Activated naive CD4-positive, alpha-beta T cell treated with anti-CD3 and anti-CD28 coated beads, Interleukin-2, amount 10 ng/mL, durations not matched to agents 7 days and 5 days (primary cell): ENCODE data around the gene DRC1.
A peak's percentile ranks its signal among the peaks of the same experiment; 100 is the strongest.

Experiments
- CTCF ChIA-PET: fragments of 350-600 bp; sonication (Branson Sonifier 250); formaldehyde crosslinking; loops from one replicate; lab custom pipeline; 2021; ENCODE audit warnings: antibody characterized with exemption; lab: Charles Lee
- DNase-seq: peaks from one replicate; pipeline ENCODE4 v3.0.0-alpha.2; 2020
- H3K27ac Mint-ChIP-seq: one replicate; pipeline ENCODE4 v1.8.0; 2021; ENCODE audit warnings: mild to moderate bottlenecking, moderate library complexity, mixed read lengths
- H3K27me3 Mint-ChIP-seq: one replicate; pipeline ENCODE4 v1.8.0; 2021; ENCODE audit warnings: mild to moderate bottlenecking, mixed read lengths
- H3K36me3 Mint-ChIP-seq: one replicate; pipeline ENCODE4 v1.8.0; 2021; ENCODE audit warnings: mixed read lengths
- H3K4me1 Mint-ChIP-seq: one replicate; pipeline ENCODE4 v1.8.0; 2021; ENCODE audit warnings: mixed read lengths
- H3K4me3 Mint-ChIP-seq: one replicate; pipeline ENCODE4 v1.8.0; 2021; ENCODE audit warnings: mild to moderate bottlenecking, moderate library complexity, mixed read lengths
- H3K9me3 Mint-ChIP-seq: one replicate; pipeline ENCODE4 v1.8.0; 2021; ENCODE audit warnings: mixed read lengths

Gene DRC1

DNA sequence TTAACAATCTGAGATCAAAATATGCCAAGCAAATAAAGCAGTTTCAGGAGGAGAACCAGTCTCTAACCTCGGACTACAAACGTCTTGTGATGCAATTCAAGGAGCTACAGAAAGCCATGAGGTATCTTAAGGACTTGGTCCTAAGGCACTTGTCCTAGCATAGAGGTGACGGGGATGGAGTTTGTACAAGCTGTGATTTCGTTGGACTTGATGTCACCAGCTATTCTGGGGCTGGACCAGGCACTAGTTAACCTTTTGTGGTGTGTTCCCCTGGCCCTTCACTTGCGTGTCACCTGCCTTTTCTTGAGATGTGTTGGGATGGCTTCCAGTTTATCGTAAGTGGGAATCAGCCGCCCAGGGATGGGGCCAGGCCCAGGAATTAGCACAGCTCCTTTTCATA, 42.5 kb downstream of the DRC1 start:
- no peak overlapping the region for H3K4me3 Mint-ChIP-seq
- H3K9me3 Mint-ChIP-seq = no peaks in the 10 kb centered on the region
- no peaks in the 10 kb centered on the region for H3K36me3 Mint-ChIP-seq
- H3K27me3 Mint-ChIP-seq = peaks cover 9% of the 10 kb centered on the region
- no peak for DNase-seq
- no peak overlapping the region for H3K27ac Mint-ChIP-seq
- CTCF ChIA-PET = no interaction called here
- H3K4me1 Mint-ChIP-seq = no peaks in the 10 kb centered on the region

DNA sequence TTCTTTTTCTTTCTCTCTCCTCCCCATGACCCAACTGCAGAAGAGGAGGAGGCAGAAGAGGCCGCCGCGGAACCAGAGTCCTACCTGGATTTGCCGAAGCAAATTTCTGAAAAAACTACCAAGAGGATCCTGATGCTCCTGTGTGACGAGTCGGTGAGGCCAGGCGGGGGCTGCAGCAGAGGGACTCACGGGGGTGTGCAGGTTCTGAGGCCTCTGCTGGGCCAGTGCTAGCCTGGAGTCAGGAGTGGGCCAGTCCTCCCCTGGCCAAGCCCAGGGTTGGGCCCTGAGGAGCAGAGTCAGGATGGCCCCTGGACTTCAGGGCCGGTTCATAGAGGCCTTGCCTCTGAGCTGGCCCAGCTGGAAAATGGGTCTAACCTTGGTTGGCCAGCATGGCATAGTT, 46.9 kb downstream of the DRC1 start:
- Mint-ChIP-seq H3K4me1 (no peaks in the 10 kb centered on the region), H3K27ac (no peak overlapping the region), H3K9me3 (no peaks in the 10 kb centered on the region), H3K27me3 (peaks cover 28% of the 10 kb centered on the region), H3K4me3 (no peak overlapping the region), H3K36me3 (no peaks in the 10 kb centered on the region)
- CTCF ChIA-PET = interaction anchor here (1.3 kb wide), 1 partner anchor 10 kb away, joined by 4 read pairs; no protein-coding TSS in a partner anchor
- DNase-seq = no peak

DNA sequence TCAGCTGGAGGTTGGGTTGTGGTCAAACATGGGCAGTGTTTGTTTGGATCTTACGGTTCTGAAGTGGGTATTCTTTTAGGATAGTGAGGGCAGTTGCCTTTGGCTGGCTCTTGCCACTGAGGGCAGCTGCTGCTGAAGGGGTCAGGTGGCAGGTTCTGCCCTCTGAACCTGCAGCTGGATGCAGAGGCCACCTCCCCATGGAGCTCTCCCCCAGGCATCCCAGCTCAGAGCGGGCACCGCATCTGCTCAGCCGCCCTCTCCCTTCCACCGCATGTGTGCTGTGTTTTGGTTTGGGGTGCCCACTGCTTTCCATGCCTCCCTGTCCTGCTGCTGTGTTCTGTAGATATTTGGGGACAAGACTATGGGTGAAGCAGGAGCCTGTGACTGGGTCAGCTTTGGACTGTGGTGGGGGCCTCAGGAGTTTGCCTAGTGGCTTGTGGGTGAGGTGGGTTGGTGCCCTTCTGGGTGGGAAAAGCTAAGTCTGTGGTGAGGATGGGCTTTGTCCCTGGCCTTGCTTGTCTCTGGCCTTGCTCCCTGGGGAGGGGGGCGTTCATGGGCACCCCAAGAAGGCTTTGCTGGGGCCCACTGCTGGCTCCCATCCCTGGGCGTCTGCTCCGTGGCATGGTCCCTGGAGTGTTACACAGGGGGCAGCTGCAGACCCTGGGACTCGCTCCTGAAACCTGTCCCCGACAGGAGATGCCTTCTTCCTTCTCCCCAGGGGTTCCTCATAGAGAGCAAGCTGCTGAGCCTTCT, 47.7 kb downstream of the DRC1 start:
- CTCF ChIA-PET = interaction anchor here (1.3 kb wide), 1 partner anchor 10 kb away, joined by 4 read pairs; no protein-coding TSS in a partner anchor
- H3K4me1 Mint-ChIP-seq = no peaks in the 10 kb centered on the region
- no peak overlapping the region for H3K4me3 Mint-ChIP-seq
- H3K36me3 Mint-ChIP-seq = no peaks in the 10 kb centered on the region
- H3K27me3 Mint-ChIP-seq = peaks cover 24% of the 10 kb centered on the region
- no peak for DNase-seq
- no peak overlapping the region for H3K27ac Mint-ChIP-seq
- no peaks in the 10 kb centered on the region for H3K9me3 Mint-ChIP-seq

DNA sequence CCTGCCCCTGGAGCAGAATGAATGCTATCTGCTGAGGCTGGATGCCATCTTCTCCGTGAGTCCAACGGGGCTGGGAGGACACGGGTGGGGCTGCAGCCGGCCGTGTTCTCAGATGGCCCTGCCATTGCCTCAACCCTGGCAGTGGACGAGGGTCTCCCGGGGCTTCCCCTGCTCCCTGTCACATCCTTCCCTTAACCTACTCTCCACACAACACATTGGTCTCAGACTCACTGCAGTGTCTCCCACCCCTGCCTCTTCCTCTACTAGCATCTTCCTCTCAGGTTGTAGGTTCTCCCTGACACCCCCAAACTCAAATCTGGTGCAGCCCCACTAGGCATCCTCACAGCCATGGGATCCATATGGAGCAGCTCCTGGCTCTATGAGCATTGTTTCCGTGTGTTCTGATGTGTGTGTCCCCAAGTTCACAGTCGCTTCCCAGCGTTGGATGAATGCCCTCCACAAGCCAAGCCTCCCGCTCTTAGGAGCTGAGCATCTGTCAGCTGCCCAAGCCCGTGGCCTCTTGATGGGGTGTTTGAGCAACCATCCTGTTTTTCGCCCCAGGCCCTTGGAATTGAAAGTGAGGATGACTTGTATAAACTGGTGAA, 48.4 kb downstream of the DRC1 start:
- Mint-ChIP-seq H3K27ac (no peak overlapping the region), H3K36me3 (no peaks in the 10 kb centered on the region), H3K9me3 (no peaks in the 10 kb centered on the region), H3K27me3 (peaks cover 30% of the 10 kb centered on the region), H3K4me3 (no peak overlapping the region), H3K4me1 (no peaks in the 10 kb centered on the region)
- no peak for DNase-seq
- CTCF ChIA-PET = interaction anchor here (0.6 to 1.2 kb wide), 2 partner anchors 19 to 82 kb away, joined by 3 read pairs; no protein-coding TSS in a partner anchor

DNA sequence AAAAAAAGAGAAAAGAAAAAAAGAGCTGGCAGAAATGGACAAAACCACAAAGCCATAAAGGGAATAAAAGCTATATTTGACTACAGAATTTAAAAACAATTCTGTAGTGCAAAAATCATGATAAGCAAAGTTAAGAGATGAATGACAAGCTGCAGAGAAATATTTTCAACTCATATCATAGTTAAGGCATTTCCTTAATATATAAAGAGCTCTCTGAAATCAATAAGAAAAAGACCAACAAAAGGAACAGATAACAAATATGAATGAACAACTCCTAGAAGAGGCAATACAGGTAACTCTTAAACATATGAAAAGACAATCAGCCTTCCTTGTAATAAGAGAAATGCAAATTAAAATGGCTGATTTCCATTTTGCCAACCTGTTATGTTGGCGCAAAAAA, 50.0 kb downstream of the DRC1 start:
- H3K4me3 Mint-ChIP-seq = no peak overlapping the region
- H3K27me3 Mint-ChIP-seq = peaks cover 33% of the 10 kb centered on the region
- H3K9me3 Mint-ChIP-seq = no peaks in the 10 kb centered on the region
- CTCF ChIA-PET = interaction anchor here (1.2 kb wide), 1 partner anchor 18 kb away, joined by 3 read pairs; no protein-coding TSS in a partner anchor
- H3K27ac Mint-ChIP-seq = no peak overlapping the region
- no peak for DNase-seq
- no peaks in the 10 kb centered on the region for H3K36me3 Mint-ChIP-seq
- H3K4me1 Mint-ChIP-seq = no peaks in the 10 kb centered on the region

DNA sequence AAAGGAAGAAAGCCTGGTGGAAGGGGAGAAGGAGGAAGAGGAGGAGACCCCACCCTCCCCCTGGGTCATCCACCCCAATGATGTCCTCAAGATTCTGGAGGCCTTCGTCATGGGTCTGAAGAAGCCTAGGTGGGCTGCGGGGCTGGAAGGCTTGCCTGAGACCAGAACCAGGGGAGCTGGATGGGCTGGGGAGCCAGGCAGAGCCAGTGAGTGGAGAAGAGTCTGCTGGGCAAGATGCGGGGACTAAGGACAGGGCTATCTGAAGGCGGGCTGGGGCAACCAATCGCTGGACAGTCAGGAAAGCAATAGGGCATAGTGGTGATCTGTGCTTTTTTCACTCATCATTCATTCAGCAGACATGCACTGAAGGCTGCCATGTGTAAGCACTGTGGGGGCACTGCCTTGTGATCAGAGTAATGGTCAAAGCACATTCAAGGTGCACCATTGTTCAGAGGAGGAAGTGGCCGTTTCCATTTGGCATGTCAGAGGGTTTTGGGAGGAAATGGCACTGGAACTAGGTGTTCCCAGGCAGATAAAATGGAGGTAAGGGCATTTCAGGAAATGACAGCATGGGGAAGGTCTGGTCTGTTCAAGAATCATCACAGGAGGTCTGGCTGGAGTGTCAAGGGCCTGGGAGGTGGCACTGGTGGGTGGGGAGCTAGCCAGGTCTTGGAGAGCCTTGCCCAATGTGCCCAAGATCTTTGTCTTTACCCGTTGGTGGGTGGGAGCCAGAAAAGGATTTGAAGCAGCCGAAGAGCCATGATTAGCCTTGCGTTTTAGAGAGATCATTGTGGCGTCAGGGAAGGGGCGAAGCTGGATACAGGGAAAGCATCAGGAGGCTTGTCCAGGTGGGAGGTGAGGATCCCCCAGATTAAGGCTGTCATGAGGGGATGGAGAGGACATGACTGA, 52.0 kb downstream of the DRC1 start:
- no peak for DNase-seq
- peaks cover 29% of the 10 kb centered on the region for H3K27me3 Mint-ChIP-seq
- H3K4me3 Mint-ChIP-seq = no peak overlapping the region
- H3K27ac Mint-ChIP-seq = no peak overlapping the region
- no peaks in the 10 kb centered on the region for H3K4me1 Mint-ChIP-seq
- no peaks in the 10 kb centered on the region for H3K36me3 Mint-ChIP-seq
- no peaks in the 10 kb centered on the region for H3K9me3 Mint-ChIP-seq
- CTCF ChIA-PET = no interaction called here

DNA sequence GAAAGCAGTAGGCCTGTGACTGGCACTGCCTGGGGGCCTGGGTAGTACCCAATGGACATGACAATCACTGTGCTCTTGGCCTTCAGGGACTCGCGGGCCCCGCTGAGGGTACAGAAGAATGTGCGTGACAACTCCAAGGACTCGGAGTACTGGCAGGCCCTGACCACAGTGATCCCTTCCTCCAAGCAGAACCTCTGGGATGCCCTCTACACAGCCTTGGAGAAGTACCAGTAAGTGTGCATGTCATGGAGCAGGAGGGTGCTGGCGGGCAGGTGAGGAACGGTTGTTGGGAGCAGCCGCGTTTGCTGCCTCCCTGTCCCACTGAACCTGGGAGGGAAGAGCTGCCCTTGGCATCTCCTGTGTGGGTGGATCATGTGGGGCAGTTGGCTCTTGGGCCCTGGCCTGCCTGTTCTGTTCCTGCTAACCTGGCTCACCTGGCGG, 52.9 kb downstream of the DRC1 start:
- no peaks in the 10 kb centered on the region for H3K4me1 Mint-ChIP-seq
- CTCF ChIA-PET = interaction anchor here (1.3 kb wide), 1 partner anchor 504 kb away, joined by 3 read pairs; no protein-coding TSS in a partner anchor
- H3K27me3 Mint-ChIP-seq = peaks cover 29% of the 10 kb centered on the region
- no peak overlapping the region for H3K27ac Mint-ChIP-seq
- no peaks in the 10 kb centered on the region for H3K36me3 Mint-ChIP-seq
- no peak overlapping the region for H3K4me3 Mint-ChIP-seq
- no peak for DNase-seq
- no peaks in the 10 kb centered on the region for H3K9me3 Mint-ChIP-seq

DNA sequence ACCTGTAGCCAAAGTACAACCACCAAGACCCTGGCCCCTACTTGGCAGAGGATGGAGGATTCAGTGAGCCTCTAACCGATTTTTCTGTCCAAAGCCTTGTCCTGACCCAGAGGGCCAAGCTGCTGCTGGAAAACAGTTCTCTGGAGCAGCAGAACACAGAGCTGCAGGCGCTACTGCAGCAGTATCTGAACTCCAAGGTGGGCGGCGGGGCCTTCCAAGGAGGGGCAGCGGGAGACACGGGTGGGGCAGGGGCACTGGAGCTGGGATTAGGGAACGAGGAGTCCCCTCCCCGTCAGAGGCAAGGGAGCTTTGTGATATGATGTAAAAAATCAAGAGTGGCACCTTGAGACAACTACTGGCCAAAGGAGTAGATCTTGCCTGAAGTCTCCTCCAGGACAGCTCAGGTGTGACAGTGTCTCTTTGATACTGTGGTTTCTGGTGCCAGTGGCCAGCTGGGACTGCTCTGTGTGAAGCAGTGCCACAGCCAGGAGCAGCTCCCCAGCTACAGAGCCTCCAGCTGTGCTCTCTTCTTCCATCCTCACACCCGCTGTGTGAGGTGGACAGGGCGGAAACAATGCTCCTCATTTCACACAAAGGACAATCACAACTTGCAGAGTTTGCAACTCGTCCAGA, 53.4 kb downstream of the DRC1 start:
- Mint-ChIP-seq H3K4me3 (no peak overlapping the region), H3K4me1 (no peaks in the 10 kb centered on the region), H3K9me3 (no peaks in the 10 kb centered on the region), H3K27ac (no peak overlapping the region), H3K36me3 (no peaks in the 10 kb centered on the region), H3K27me3 (peaks cover 27% of the 10 kb centered on the region)
- DNase-seq = peak; percentile 2
- CTCF ChIA-PET = interaction anchor here (1.3 kb wide), 1 partner anchor 504 kb away, joined by 3 read pairs; no protein-coding TSS in a partner anchor

DNA sequence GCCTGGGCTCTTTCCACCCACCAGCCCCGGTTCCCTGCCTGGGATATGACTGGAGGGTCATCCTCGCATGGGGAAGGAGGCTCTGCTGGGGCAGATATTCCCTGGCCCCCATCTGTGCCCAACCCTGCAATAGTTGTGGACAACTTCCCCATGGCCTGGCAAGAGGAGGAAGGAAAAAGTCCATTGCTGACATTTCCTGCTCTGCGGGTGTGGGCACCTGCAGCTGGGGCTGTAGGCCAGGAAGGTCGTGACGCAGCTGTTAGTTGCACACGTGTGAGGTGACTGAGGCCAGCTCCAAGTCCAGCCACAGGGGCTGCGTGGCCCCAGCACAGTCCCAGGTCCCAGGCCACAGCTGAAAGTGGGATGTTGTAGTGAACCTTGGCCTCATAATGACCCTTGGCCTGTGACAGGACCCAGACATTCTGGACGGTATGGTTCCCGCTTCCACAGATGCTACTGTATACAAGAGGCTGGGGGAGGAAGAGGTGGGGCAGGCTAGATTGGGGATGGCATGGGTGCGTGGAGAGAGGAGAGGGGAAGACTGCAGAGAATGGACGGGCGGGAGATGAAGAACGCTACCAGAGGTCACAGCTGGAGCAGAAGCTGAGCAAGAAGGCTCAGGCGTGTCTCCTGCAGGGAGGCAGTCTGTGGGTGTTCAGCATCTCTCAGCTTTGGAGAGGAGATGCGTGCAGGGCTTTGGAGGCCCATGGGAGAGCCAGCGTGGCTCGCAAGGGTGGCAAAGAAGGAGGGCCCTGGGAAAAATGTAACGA, 54.1 kb downstream of the DRC1 start:
- DNase-seq = no peak
- Mint-ChIP-seq H3K27me3 (peaks cover 25% of the 10 kb centered on the region), H3K36me3 (no peaks in the 10 kb centered on the region), H3K9me3 (no peaks in the 10 kb centered on the region), H3K27ac (no peak overlapping the region), H3K4me1 (no peaks in the 10 kb centered on the region), H3K4me3 (no peak overlapping the region)
- CTCF ChIA-PET = interaction anchor here (1.3 kb wide), 2 partner anchors 36 to 505 kb away, joined by 3 read pairs; no protein-coding TSS in a partner anchor

DNA sequence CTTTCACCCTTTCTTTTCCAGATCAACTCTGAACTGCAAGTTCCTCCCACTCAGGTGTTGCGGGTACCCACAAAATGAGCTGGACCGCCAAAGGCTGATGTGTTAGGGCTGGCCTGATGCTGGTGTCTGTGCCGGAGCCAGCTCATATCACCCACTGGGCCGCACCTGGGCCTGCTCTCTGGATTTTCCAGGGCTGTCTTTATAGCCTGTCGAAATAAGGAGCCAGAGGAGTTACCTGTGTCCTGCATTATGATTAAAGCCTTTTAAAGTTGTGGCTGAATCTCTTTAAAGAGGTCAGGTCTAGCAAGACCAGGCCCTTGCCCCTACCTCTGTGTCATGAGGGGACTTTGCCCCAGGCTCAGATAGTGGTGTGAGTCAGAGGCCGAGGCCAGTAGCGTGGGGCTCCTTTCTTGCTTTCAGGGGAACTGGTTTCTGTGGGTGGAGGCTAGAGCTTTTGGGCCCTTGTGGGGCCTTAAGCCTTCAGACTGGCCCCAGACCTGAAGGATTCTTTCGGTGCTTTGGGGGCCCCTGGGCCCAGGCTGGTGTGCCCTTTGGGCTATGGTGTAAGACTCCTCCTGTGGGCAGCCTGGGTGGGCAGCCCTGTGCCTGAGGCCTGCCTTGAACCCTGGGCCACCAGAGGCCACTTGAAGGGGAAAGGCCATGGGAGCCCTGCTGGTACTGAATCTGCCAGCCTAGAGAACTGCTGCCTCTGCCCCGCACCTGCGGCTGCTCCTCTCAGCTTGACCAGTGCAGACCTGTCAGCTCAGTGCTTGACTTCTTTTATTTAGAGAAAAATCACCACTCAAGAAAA, 54.9 kb downstream of the DRC1 start:
- H3K27ac Mint-ChIP-seq = no peak overlapping the region
- no peak overlapping the region for H3K4me3 Mint-ChIP-seq
- DNase-seq = peak; percentile 14
- H3K4me1 Mint-ChIP-seq = no peaks in the 10 kb centered on the region
- H3K27me3 Mint-ChIP-seq = peaks cover 21% of the 10 kb centered on the region
- H3K36me3 Mint-ChIP-seq = no peaks in the 10 kb centered on the region
- H3K9me3 Mint-ChIP-seq = no peaks in the 10 kb centered on the region
- CTCF ChIA-PET = interaction anchor here (1.3 kb wide), 1 partner anchor 35 kb away, joined by 3 read pairs; no protein-coding TSS in a partner anchor

DNA sequence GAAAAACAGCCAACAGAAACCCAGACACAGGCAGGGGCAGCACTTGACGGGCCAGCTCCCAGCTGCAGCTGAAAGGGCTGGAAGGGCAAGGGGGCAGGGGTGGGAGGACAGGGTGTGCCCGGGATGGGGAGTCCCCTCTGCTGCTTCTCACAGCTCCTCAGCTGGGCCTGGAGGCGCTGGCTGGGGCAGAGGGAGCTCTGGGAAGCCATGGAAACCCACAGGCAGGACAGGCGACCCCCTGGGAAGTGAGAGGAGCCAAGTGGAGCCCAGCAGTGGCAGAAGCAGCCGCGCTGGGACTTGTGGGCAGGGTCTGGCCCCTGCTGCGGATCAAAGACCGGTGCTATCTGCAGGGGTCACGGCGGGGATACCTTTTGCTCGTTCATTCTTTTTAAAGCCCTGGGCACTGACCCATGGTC, 55.5 kb downstream of the DRC1 start:
- no peak overlapping the region for H3K4me3 Mint-ChIP-seq
- H3K27ac Mint-ChIP-seq = no peak overlapping the region
- H3K36me3 Mint-ChIP-seq = no peaks in the 10 kb centered on the region
- peak; percentile 16 for DNase-seq
- peaks cover 21% of the 10 kb centered on the region for H3K27me3 Mint-ChIP-seq
- no peaks in the 10 kb centered on the region for H3K4me1 Mint-ChIP-seq
- no peaks in the 10 kb centered on the region for H3K9me3 Mint-ChIP-seq
- CTCF ChIA-PET = no interaction called here

DNA sequence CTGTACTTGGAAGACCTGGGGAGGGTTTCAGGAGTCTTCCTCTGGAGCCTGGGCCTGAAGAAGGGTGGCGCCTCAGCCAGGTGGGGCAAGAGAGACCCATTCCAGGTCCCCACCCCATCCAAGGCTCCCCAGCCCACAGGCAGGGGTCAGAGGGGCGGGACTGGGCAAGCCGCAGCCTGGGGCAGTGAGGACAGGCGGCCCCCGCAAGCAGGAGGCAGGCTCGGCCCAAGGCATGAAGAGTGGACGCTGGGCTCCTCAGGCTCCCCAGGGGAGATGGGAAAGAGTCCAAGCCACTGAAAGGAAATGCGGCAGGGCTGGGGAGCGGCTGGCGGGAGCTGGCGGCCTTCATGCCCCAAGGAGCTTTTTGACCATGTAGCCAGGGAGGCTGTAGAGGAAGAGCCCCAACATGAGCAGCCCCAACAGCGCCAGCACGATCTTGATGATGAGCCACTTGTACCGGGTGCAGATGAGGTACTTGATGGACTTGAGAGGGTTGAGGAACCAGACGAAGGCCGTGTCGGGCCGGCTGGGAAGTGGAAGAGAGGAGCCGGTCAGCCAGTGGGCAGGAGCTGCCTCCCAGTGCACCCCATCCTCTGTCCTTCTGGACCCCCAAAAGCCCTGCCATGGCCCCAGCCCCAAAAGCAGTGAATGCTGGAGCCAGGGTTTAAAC, 56.1 kb downstream of the DRC1 start:
- Mint-ChIP-seq H3K27ac (no peak overlapping the region), H3K4me3 (no peak overlapping the region), H3K27me3 (peaks cover 21% of the 10 kb centered on the region), H3K9me3 (no peaks in the 10 kb centered on the region), H3K36me3 (no peaks in the 10 kb centered on the region), H3K4me1 (no peaks in the 10 kb centered on the region)
- DNase-seq = peak; percentile 12
- CTCF ChIA-PET = interaction anchor here (2.1 kb wide), 1 partner anchor 9 kb away, joined by 4 read pairs; no protein-coding TSS in a partner anchor
